G401.6 (cell line): ENCODE results near the gene UBE2A.

Experiments used
- FAIRE-seq: peaks from 2 replicates; lab custom pipeline; 2012; peaks lifted over from hg19 to GRCh38; lab: Jason Lieb, UNC

The UBE2A gene

DNA sequence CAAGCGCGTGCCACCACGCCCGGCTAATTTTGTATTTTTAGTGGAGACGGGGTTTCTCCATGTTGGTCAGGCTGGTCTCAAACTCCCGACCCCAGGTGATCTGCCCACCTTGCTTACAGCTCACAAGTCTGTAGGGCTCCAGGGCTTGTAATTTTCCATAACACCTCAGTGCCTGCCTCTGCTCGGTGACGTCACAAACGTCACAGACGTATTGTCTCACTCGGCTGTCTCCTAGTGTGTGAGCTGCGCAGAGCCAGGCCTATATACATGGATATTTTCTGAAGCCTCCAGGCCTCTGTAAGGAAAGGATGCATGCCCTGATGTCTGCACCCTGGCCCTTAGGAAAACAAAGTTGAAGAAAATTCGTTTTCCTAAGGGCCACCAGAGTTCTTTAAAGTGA, 40.4 kb downstream of the UBE2A start:
- no peak for FAIRE-seq

DNA sequence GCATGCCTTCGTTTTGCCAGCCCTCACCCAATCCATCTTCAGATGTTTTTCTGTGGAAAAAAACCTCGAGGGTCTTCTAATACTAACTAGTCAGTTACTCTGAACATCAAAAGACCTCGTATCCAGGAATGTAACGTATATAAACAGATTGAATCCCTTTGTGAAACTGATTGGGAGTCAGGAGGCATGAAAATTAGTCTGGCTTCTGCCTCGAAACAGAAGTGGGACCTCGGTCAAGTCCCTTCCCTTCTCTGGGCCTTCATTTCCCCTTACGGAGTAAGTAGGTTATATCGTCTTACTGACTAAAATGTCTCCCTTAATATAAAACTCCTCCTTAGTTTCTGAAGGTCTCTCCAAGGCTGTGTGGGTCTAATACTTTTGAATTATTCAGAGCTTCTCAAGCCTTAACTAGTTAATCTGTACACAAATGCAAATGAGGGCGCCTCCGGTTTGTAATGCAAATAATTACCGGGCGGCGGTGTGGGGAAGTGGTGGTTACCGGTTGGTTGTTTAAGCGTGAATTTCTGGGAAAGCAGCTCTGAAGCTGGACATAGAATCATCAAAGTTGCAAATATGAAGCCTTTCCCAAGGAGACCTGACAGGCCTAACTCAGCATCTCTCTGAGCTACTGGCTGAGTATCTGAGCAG, 43.3 kb downstream of the UBE2A start:
- FAIRE-seq = no peak

DNA sequence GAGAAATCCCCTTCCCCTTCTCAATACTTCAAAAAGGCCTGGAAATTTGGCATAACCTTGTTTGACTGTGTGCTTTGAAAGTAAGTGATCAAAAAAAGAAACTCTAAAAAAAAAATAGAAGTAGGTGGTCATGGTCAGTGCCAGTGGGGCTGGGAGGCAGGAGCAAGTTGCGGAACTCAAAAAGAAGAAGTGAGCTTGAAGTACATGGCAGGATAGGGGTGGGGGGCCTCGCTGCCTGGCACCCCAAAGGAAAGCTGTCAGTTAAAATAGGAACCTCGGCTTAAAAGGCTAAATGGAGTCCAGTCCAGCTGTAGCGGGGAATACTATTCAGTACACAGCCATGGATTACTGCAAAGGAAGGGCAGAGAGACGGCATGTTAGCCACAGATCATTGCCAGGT, 44.1 kb downstream of the UBE2A start:
- no peak for FAIRE-seq

DNA sequence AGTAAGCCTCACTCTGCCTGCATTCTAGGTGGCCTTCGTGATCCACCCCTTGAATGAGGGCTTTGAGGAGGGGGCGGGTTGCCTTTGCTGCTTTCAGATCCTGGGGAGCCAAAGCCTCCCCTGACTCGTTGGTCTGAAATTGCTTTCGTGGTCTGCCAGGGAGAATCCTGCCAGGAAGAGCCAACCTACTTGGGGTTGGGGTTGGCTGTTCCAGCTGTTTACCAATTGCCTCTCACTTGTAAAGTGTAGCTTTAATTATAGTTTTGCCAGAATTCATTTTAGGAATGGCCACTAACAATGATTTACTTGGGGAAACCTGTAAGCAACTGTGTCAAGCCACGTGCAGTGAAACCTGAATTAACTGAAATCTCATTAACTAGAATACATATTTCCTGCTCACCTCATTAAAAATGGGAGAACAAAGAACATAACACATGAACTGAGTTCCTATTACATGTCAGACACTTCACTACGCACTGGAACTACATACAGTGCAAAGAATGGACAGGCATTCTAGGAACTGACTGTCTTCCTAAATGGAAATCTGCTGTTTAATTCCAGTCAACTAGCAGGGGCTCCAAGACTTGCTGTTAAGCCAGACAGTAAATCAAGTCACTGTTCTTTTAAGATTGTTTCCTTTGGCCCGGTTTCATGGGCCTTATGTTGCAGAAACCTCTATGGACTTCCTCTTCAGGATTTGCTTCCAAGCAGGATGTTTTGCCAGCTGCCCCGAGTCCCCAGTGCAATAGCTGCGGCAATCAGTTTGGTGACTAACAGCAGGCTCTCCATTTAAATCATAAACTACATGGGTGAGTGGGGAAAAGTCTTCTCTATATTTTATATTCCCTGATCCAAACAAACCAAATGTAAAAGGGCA, 48.2 kb downstream of the UBE2A start:
- no peak for FAIRE-seq

DNA sequence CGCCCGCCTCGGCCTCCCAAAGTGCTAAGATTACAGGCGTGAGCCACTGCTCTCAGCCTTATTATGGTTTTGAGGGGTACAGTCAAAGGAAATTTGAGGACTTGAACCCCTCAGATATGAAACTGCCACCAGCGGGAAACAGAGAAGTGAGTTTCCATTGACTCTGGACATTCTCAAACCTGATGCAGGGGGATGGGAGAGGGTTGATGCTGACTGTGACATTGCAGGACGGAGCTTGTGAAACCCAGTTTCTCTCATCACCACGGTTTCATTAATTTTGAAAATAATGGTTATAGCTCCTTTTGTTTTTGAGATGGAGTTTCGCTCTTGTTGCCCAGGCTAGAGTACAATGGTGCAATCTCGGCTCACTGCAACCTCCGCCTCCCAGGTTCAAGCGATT, 50.1 kb downstream of the UBE2A start:
- FAIRE-seq = no peak

DNA sequence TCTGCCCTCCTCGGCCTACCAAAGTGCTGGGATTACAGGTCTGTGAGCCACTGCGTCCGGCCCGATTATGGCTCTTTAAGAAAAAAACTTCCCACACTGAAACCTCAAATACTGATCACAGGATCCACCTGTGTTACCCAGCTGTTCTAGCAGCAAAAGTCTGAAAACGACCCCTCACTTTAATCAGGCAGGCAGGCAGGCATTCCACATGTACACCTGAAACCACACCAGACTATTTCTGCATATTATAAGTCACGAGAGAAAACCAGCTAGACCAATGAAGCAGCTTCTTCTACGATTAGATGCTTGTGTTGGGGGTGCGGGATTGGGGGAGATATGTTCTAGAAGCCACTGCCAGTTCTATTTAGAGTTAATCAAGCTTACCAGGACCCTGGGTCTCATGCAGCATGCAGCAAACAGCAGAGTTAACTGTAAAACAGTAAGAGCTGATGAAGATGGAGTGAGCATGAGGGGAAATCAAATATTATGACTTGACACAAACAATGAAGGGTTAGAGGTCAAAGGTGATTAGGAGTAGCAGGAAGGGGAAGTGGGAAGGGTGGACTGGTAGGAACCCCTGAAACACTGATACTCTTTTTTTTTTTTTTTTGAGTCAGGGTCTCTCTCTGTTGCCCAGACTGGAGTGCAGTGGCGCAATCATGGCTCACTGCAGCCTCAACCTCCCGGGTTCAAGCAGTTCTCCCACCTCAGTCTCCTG, 50.7 kb downstream of the UBE2A start:
- no peak for FAIRE-seq

DNA sequence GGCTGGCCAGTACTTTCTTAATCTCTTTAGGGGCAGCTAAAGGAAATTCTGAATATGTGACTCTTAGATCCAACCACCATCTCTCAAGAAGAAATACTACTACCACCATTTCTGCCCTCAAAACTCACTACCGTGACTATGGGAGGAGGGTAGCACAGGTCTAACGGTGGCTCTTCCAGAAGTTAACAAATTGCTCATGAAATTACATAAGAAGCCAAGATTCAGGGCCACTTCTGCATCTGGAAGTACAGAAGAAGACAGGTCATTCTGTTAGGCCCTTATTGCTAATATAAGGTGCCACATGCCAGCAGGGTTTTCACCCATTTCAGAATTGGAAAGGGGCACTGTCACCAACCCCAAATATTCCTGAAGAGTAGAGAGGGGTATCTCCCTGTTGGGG, 51.5 kb downstream of the UBE2A start:
- FAIRE-seq = no peak
